Mucosa of stomach (tissue), 1 donor: ENCODE data around the gene CAPN12.

Experiments used
- H3K27me3 ChIP-seq: one replicate; pipeline ENCODE4 v1.7.0; 2013; ENCODE audit warnings: mild to moderate bottlenecking, low read length; ENCODE audit not compliant: control insufficient read depth, insufficient read depth
- H3K36me3 ChIP-seq: one replicate; pipeline ENCODE4 v1.7.0; 2013; ENCODE audit warnings: low read length; ENCODE audit not compliant: control insufficient read depth, insufficient read depth
- H3K4me1 ChIP-seq: one replicate; pipeline ENCODE4 v1.7.0; 2013; ENCODE audit warnings: mild to moderate bottlenecking, low read length; ENCODE audit not compliant: control insufficient read depth, insufficient read depth
- H3K4me3 ChIP-seq: one replicate; pipeline ENCODE4 v1.7.0; 2013; ENCODE audit warnings: low read length
- H3K9ac ChIP-seq: one replicate; pipeline ENCODE4 v1.7.0; 2013; ENCODE audit warnings: mild to moderate bottlenecking, low read length, moderate library complexity
- H3K9me3 ChIP-seq: one replicate; pipeline ENCODE4 v1.7.0; 2013; ENCODE audit warnings: mild to moderate bottlenecking, low read length, moderate library complexity; ENCODE audit not compliant: control insufficient read depth
- donor health status: Pancreatic carcinoma.

CAPN12 gene

DNA sequence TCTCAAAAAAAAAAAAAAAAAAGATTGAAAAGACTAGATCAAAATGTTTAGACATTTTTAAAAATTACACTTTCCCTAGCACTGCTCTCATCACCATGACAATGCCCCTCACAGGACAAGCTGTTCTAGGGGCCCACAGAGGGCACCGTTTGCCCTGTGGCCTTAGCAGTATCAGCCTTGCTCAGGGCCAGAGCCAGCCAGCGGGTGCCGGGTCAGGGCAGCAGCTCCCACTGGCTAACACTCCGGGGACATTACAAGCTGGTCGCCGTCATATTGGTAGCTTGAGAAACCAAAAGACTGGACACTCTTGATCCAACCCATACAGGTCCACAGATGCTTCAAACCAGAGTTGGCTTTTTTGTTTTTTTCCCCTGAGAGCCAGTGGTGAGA lies 18.0 kb downstream of the CAPN12 start:
- no peak overlapping the region for H3K9ac ChIP-seq
- H3K4me3 ChIP-seq: no peak overlapping the region
- H3K9me3 ChIP-seq: no peaks in the 10 kb centered on the region
- H3K36me3 ChIP-seq: peaks cover 46% of the 10 kb centered on the region
- no peaks in the 10 kb centered on the region for H3K27me3 ChIP-seq
- peaks cover 29% of the 10 kb centered on the region for H3K4me1 ChIP-seq

GRCh38 chr19:38725469-38726283 lies 18.6 kb downstream of the CAPN12 start:
- Histone ChIP-seq H3K4me1 (peaks cover 31% of the 10 kb centered on the region), H3K27me3 (no peaks in the 10 kb centered on the region), H3K9me3 (no peaks in the 10 kb centered on the region), H3K4me3 (no peak overlapping the region), H3K9ac (no peak overlapping the region), H3K36me3 (peaks cover 47% of the 10 kb centered on the region)

- peaks cover 46% of the 10 kb centered on the region for H3K4me1 ChIP-seq
- no peak overlapping the region for H3K9ac ChIP-seq
- H3K27me3 ChIP-seq: no peaks in the 10 kb centered on the region
- peaks cover 55% of the 10 kb centered on the region for H3K36me3 ChIP-seq
- H3K9me3 ChIP-seq: no peaks in the 10 kb centered on the region
- no peak overlapping the region for H3K4me3 ChIP-seq
Observed at GRCh38 chr19:38723990-38724854, 20.1 kb downstream of the CAPN12 start.

DNA sequence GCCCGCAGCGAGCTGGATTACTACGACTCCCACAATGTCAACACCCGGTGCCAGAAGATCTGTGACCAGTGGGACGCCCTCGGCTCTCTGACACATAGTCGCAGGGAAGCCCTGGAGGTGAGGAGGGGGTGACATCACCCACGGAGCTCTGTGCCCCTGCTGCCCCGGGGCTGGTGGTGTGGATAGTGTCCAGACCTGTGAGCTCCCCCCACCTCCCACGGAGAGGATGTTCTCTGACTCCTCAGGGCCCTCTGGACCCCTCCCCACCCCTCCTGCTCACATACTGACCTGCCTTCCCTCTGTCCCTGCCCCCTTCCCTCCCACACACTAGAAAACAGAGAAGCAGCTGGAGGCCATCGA lies 20.7 kb downstream of the CAPN12 start:
- Histone ChIP-seq H3K4me1 (peaks cover 52% of the 10 kb centered on the region), H3K4me3 (no peak overlapping the region), H3K36me3 (peaks cover 60% of the 10 kb centered on the region), H3K9ac (peak overlapping the region; percentile 66), H3K27me3 (no peaks in the 10 kb centered on the region), H3K9me3 (no peaks in the 10 kb centered on the region)

GRCh38 chr19:38722947-38723605 lies 21.2 kb downstream of the CAPN12 start:
- H3K27me3 ChIP-seq: no peaks in the 10 kb centered on the region
- H3K36me3 ChIP-seq: peaks cover 63% of the 10 kb centered on the region
- H3K9me3 ChIP-seq: no peaks in the 10 kb centered on the region
- peaks cover 56% of the 10 kb centered on the region for H3K4me1 ChIP-seq
- no peak overlapping the region for H3K4me3 ChIP-seq
- H3K9ac ChIP-seq: peak overlapping the region; percentile 66

DNA sequence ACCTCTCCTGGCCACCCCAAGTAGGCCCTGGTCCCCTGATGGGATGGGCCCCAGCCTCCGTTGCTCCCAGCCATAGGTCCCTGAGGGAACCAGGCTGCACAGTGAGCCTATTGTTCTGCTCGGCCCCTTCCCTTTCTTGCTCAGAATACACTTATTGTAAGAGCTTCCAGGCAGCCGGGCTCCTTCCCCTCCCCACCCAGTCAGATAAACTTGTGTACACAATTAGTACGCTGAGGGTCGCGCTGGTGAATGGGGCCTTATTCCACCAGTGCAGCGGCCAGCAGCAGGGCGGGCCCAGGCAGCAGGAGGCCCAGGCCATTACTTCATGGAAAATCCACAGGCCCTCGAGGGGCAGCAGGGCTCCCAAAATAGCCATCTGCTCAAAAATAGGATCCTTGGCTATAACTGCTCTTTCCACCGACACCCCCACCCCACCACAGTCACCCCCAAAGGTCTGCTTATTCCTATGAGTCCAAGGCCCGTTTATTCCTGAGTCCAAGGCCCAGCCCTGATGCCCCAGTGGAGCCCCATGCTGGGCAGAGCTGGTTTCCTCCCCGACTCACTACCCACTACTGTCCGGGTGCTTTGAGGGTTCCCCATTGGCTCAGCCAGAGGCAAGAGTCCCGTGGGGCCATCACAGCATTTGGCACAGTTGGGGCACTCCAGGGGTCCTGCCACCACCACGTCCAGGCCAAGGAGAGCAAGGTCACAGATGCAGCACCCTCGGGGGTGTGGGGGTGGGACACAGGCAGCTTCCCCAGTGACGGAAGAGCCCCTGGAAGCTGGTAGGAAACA lies 22.1 kb downstream of the CAPN12 start:
- H3K4me3 ChIP-seq: no peak overlapping the region
- peaks cover 65% of the 10 kb centered on the region for H3K36me3 ChIP-seq
- H3K4me1 ChIP-seq: peaks cover 56% of the 10 kb centered on the region
- H3K9me3 ChIP-seq: no peaks in the 10 kb centered on the region
- peak overlapping the region; percentile 66 for H3K9ac ChIP-seq
- H3K27me3 ChIP-seq: no peaks in the 10 kb centered on the region

- H3K4me1 ChIP-seq: peaks cover 56% of the 10 kb centered on the region
- H3K9me3 ChIP-seq: no peaks in the 10 kb centered on the region
- peak overlapping the region; percentile 66 for H3K9ac ChIP-seq
- no peaks in the 10 kb centered on the region for H3K27me3 ChIP-seq
- H3K36me3 ChIP-seq: peaks cover 62% of the 10 kb centered on the region
- no peak overlapping the region for H3K4me3 ChIP-seq
Observed at GRCh38 chr19:38721496-38721895, 22.8 kb downstream of the CAPN12 start.

DNA sequence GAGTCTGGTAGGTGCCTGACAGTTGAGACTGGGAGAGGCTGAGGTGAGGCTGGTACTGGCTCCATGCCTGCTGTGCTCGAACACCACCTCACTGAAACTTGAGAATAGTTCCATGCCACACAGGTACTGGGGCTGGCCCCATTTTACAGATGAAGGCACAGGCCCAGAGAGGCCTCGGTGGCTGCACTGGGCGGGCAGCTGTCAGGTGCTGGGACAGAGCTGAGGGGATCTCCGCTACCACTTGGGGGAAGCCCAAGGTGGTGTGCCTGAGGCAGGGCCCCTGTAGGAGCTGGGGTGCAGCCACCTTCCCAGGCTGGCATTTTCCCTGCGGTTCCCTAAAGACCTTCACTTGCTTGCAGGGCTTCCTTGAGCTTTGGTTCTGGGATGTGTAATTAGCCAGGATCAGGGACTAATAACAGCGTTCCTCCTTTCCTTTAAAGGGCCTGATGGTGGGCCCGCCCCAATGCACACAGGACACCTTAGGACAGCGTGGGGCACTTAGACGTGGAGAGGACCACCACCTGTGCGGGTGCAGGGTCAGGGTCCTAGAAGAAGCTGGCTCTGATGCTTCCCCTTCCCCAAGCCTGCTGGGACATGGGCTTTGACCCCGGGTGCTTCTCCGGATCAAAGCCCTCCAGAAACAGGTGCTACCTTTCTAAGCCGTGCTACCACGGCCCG lies 23.6 kb downstream of the CAPN12 start:
- Histone ChIP-seq H3K27me3 (no peaks in the 10 kb centered on the region), H3K9me3 (no peaks in the 10 kb centered on the region), H3K4me3 (no peak overlapping the region), H3K9ac (peak overlapping the region; percentile 66), H3K4me1 (peaks cover 56% of the 10 kb centered on the region), H3K36me3 (peaks cover 62% of the 10 kb centered on the region)

- peak overlapping the region; percentile 64 for H3K9ac ChIP-seq
- no peaks in the 10 kb centered on the region for H3K27me3 ChIP-seq
- peaks cover 56% of the 10 kb centered on the region for H3K4me1 ChIP-seq
- H3K36me3 ChIP-seq: peaks cover 58% of the 10 kb centered on the region
- no peak overlapping the region for H3K4me3 ChIP-seq
- H3K9me3 ChIP-seq: no peaks in the 10 kb centered on the region
Observed at GRCh38 chr19:38719761-38720558, 24.3 kb downstream of the CAPN12 start.

GRCh38 chr19:38718747-38719543 lies 25.3 kb downstream of the CAPN12 start:
- H3K9me3 ChIP-seq: no peaks in the 10 kb centered on the region
- H3K9ac ChIP-seq: peak overlapping the region; percentile 64
- H3K4me3 ChIP-seq: no peak overlapping the region
- H3K36me3 ChIP-seq: peaks cover 61% of the 10 kb centered on the region
- no peaks in the 10 kb centered on the region for H3K27me3 ChIP-seq
- H3K4me1 ChIP-seq: peaks cover 63% of the 10 kb centered on the region
